ENCODE measurements around the gene JMJD8. TPM values are rescaled to one million over a fixed set of nuclear protein-coding genes. Genes with fewer than 3 reads are reported as not detected.

The JMJD8 gene
- total and polyA plus RNA-seq, 9 donors, result 10.2 to 73.9 (median 56.8) TPM

GRCh38 chr16:645852-646678, 38.1 kb downstream of the JMJD8 start:
- Histone ChIP-seq H3K4me3 (no peak overlapping the region), H3K36me3 (no peaks in the 10 kb centered on the region), H3K9me3 (no peaks in the 10 kb centered on the region), H3K27ac (peak overlapping the region in 1 of 2 donors; percentile 48), H3K4me1 (ENCODE audit: insufficient read depth) (peaks cover 22% of the 10 kb centered on the region), H3K27me3 (no peaks in the 10 kb centered on the region)
- peak in 1 of 5 donors; percentile 73 for DNase-seq
- TF ChIP-seq, protein P1, sequence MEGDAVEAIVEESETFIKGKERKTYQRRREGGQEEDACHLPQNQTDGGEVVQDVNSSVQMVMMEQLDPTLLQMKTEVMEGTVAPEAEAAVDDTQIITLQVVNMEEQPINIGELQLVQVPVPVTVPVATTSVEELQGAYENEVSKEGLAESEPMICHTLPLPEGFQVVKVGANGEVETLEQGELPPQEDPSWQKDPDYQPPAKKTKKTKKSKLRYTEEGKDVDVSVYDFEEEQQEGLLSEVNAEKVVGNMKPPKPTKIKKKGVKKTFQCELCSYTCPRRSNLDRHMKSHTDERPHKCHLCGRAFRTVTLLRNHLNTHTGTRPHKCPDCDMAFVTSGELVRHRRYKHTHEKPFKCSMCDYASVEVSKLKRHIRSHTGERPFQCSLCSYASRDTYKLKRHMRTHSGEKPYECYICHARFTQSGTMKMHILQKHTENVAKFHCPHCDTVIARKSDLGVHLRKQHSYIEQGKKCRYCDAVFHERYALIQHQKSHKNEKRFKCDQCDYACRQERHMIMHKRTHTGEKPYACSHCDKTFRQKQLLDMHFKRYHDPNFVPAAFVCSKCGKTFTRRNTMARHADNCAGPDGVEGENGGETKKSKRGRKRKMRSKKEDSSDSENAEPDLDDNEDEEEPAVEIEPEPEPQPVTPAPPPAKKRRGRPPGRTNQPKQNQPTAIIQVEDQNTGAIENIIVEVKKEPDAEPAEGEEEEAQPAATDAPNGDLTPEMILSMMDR (IDR thresholded peaks at IDR 0.05), result no peak
- TF ChIP-seq POLR2A (IDR thresholded peaks at IDR 0.05), result no peak
- no peak for TF ChIP-seq EP300 (IDR thresholded peaks at IDR 0.05)
- intact Hi-C loops (cut with DNase I), result no loop called here
- 61 to 67% (median 67%) methylated on average over 29 to 32 of the region's 32 CpGs for WGBS, 3 donors

GRCh38 chr16:644556-644955, 39.6 kb downstream of the JMJD8 start:
- intact Hi-C loops (cut with DNase I), result loop anchor here in 1 of 4 donors (5.0 kb wide), 1 partner anchor 62 kb away; no protein-coding TSS in a partner anchor
- H3K9me3 ChIP-seq, result no peaks in the 10 kb centered on the region
- no peak for DNase-seq
- H3K4me3 ChIP-seq, result no peak overlapping the region
- no peak overlapping the region for H3K27ac ChIP-seq
- H3K4me1 ChIP-seq (ENCODE audit: insufficient read depth), result peaks cover 19% of the 10 kb centered on the region
- 89 to 91% (median 89%) methylated on average over 12 of the region's 12 CpGs for WGBS, 3 donors
- no peaks in the 10 kb centered on the region for H3K36me3 ChIP-seq
- no peak for TF ChIP-seq POLR2A (IDR thresholded peaks at IDR 0.05)
- no peak for TF ChIP-seq EP300 (IDR thresholded peaks at IDR 0.05)
- TF ChIP-seq, protein P1 (IDR thresholded peaks at IDR 0.05), result no peak
- H3K27me3 ChIP-seq, result no peaks in the 10 kb centered on the region

DNA sequence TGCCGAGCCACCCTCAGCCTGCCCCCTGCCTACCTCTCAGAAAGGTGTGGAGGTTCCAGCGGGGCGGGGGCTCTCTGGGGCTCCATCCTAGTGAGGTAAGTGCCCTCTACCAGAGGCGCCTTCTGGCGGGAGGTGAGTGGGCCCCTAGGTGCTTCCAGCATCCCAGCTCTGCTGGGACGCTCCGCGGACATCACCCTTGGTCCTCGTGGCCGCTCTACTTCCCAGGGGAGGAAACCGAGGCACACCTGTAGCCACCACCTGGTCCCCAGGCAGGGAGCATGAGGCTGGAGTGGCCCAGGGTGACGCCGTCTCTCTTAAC, 41.1 kb downstream of the JMJD8 start:
- 81 to 92% (median 87%) methylated on average over 13 of the region's 13 CpGs for WGBS, 3 donors
- Histone ChIP-seq H3K4me1 (ENCODE audit: insufficient read depth) (peaks cover 17% of the 10 kb centered on the region), H3K36me3 (no peaks in the 10 kb centered on the region)

DNA sequence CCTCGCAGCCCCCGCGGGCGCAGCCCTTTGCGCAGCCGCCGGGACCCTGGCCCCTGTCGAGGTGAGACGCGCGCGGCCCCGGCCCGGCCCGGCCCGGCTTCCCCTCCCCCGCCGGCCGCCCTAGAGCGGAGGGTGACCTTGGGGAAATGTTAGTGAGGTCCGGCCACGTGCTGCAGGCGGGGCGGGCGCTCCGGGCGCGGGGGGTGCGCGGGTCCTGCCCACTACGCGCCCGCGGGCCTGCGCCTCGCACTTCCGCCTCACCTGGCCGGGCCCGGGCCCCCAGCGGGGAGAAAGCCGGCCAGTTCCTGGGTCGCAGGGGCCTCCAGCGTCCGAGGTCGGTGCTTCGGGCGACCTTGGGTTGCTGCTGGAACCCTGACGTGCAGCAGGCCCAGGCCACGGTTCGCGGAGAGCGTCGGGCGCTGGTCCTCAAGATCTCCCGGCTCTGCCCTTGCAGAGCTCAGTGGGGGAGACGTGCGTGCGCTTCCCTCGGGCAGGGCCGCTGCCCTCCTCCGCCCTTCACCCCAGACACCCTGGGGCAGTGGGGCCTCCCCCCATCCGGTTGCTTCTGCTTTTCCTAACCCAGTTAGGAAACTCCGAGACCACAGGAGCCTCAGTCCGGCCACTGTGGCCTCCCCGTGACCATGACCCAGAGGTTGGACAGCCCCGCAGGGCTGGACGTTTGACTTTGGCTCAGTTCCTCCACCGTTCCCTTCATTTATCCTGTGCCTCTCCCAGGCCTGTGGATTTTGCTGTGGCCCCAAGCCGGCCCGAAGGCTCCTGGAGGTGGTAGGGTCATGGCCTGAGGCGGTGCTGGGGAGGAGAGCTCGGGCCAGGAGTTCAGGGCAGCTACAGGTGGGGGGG, 41.7 kb downstream of the JMJD8 start:
- no peaks in the 10 kb centered on the region for H3K36me3 ChIP-seq
- no peaks in the 10 kb centered on the region for H3K9me3 ChIP-seq
- peaks cover 16% of the 10 kb centered on the region for H3K4me1 ChIP-seq (ENCODE audit: insufficient read depth)
- intact Hi-C loops (cut with DNase I), result loop anchor here in 1 of 4 donors (5.0 kb wide), 1 partner anchor 60 kb away; no protein-coding TSS in a partner anchor
- peak overlapping the region; percentile 41 to 82 for H3K27ac ChIP-seq
- 5 to 9% (median 6%) methylated on average over 33 to 72 of the region's 72 CpGs for WGBS, 3 donors
- no peak for TF ChIP-seq POLR2A (IDR thresholded peaks at IDR 0.05)
- TF ChIP-seq, protein P1 (IDR thresholded peaks at IDR 0.05), result no peak
- no peak for TF ChIP-seq EP300 (IDR thresholded peaks at IDR 0.05)
- peak overlapping the region; percentile 73 for H3K4me3 ChIP-seq
- DNase-seq, result peak; percentile 81 to 85 (median 83)
- no peaks in the 10 kb centered on the region for H3K27me3 ChIP-seq

More for the DNA sequence above, 41.1 kb downstream of the JMJD8 start:
- intact Hi-C loops (cut with DNase I), result loop anchor here in 1 of 4 donors (5.0 kb wide), 1 partner anchor 61 kb away; no protein-coding TSS in a partner anchor
- H3K9me3 ChIP-seq, result no peaks in the 10 kb centered on the region
- peak overlapping the region; percentile 73 for H3K4me3 ChIP-seq
- TF ChIP-seq POLR2A (IDR thresholded peaks at IDR 0.05) (no peak), EP300 (IDR thresholded peaks at IDR 0.05) (no peak)
- TF ChIP-seq, protein P1 (IDR thresholded peaks at IDR 0.05), result no peak
- H3K27ac ChIP-seq, result peak overlapping the region; percentile 41 to 82
- DNase-seq, result no peak
- no peaks in the 10 kb centered on the region for H3K27me3 ChIP-seq

All from ovary (tissue), 9 donors.